Left lung (tissue), 10 donors: Measurements from ENCODE around the gene DIP2C. TPM values are rescaled to one million over a fixed set of nuclear protein-coding genes. Genes with fewer than 3 reads are reported as not detected.

Experiments
- ATAC-seq: fragments of 200-7000 bp; cut with Tn5 transposase; one replicate; pipeline ENCODE4 v1.9.1; 2020; ENCODE audit warnings: moderate library complexity
- DNase-seq, 4 donors: peaks; one replicate each; pipeline ENCODE4 v3.0.0-alpha.2; 2013 to 2020
- H3K27ac ChIP-seq, 2 donors: fragments of 200-600 bp; sonication (generic) in 1 of 2; one replicate each; pipeline versions ENCODE4 v1.5.0 to v1.8.0; 2020 to 2021
- H3K27me3 ChIP-seq, 2 donors: fragments of 200-600 bp; sonication (generic) in 1 of 2; one replicate each; pipeline versions ENCODE4 v1.5.0 to v1.8.0; 2020 to 2021
- H3K36me3 ChIP-seq, 2 donors: fragments of 200-600 bp; sonication (generic) in 1 of 2; one replicate each; pipeline versions ENCODE4 v1.5.0 to v1.8.0; 2020 to 2021
- H3K4me1 ChIP-seq, 2 donors: fragments of 200-600 bp; one replicate each; pipeline ENCODE4 v1.8.0; 2021
- H3K4me3 ChIP-seq, 2 donors: fragments of 200-600 bp; sonication (generic) in 1 of 2; one replicate each; pipeline versions ENCODE4 v1.5.0 to v1.8.0; 2020 to 2021; ENCODE audit warnings: mild to moderate bottlenecking in 1 of 2
- H3K9me3 ChIP-seq, 2 donors: fragments of 200-600 bp; sonication (generic) in 1 of 2; one replicate each; pipeline versions ENCODE4 v1.5.0 to v1.8.0; 2020 to 2021
- intact Hi-C, 2 donors: fragments of 100-400 bp; cut with DNase I; formaldehyde crosslinking; loops; one replicate each; pipeline versions ENCODE4 v1.11.2 to v1.14.2; 2022
- polyA plus RNA-seq, 6 donors: library from polyadenylated mRNA; unstranded; fragments of 120-200 nt; gene quantifications; one replicate each; pipeline ENCODE4 v1.2.1, GENCODE V29; 2013; ENCODE audit not compliant: insufficient read length in 6 of 6
- total RNA-seq, 2 donors: library from RNA; stranded (reverse); fragmentation: NEBNext Ultra II Directional; extraction: Animal tissue kit (Norgen Biotek cat#: 25700); gene quantifications; one replicate each; pipeline ENCODE4 v1.2.1, GENCODE V29; 2021
- TF ChIP-seq, protein P1 (sequence below), 2 donors: fragments of 200-600 bp; sonication (generic) in 1 of 2; IDR thresholded peaks; one replicate each; pipeline versions ENCODE4 v1.5.0 to v1.8.0; 2021; ENCODE audit warnings: antibody characterized with exemption in 2 of 2
- donor health status: DM: no; HTN: yes; CAD: no.
- donor health status: DM: no; HTN: no; CAD: no.

Gene DIP2C
- total and polyA plus RNA-seq, 8 donors = 10.5 to 22.5 (median 19.5) TPM

DNA sequence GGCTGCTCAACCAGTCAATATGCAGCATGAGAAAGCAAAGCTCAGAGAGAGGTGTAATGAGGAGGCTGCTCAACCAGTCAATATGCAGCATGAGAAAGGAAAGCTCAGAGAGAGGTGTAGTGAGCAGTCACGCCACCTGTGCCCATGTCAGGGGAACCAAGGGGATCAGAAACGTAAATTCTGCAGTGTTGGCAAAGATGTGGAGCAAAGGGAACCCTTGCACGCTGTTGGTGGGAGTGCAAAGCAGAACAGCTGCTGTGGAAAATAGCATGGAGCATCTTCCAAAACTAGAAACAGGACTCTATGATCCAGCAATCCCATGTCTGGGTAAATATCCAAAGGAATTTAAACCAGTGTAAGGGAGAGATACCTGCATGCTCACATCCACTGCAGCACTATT, 194.9 kb downstream of the DIP2C start:
- H3K9me3 ChIP-seq = no peaks in the 10 kb centered on the region
- no peaks in the 10 kb centered on the region for H3K27me3 ChIP-seq
- intact Hi-C loops = no loop called here
- DNase-seq (no peak), ATAC-seq (no peak)
- TF ChIP-seq, protein P1, sequence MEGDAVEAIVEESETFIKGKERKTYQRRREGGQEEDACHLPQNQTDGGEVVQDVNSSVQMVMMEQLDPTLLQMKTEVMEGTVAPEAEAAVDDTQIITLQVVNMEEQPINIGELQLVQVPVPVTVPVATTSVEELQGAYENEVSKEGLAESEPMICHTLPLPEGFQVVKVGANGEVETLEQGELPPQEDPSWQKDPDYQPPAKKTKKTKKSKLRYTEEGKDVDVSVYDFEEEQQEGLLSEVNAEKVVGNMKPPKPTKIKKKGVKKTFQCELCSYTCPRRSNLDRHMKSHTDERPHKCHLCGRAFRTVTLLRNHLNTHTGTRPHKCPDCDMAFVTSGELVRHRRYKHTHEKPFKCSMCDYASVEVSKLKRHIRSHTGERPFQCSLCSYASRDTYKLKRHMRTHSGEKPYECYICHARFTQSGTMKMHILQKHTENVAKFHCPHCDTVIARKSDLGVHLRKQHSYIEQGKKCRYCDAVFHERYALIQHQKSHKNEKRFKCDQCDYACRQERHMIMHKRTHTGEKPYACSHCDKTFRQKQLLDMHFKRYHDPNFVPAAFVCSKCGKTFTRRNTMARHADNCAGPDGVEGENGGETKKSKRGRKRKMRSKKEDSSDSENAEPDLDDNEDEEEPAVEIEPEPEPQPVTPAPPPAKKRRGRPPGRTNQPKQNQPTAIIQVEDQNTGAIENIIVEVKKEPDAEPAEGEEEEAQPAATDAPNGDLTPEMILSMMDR (IDR thresholded peaks at IDR 0.05) = no peak
- no peak overlapping the region for H3K4me3 ChIP-seq
- peaks cover 0 to 8% of the 10 kb centered on the region in 2 donors for H3K4me1 ChIP-seq
- no peak overlapping the region for H3K27ac ChIP-seq
- H3K36me3 ChIP-seq = no peaks in the 10 kb centered on the region

DNA sequence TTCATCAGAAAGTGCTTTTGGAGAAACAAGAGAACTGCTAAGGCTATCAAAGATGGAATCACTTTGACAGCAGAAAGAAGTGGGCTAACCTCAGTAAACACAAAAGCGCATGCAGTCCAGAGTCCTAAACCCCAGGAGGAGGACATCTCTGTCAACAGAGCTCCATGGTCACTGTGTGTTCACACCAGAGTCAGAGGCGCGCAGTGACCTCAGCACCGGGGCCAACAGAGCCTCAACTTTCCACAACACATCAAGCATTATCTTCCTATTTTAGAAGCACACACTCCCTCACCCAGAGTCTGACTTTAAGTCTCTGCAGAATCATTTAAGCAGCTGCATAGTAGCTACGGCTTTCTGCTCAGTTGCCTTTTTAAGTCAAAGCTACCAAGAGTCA, 195.3 kb downstream of the DIP2C start:
- Histone ChIP-seq H3K4me1 (peaks cover 0 to 8% of the 10 kb centered on the region in 2 donors), H3K27me3 (no peaks in the 10 kb centered on the region), H3K36me3 (no peaks in the 10 kb centered on the region), H3K9me3 (no peaks in the 10 kb centered on the region), H3K27ac (no peak overlapping the region), H3K4me3 (no peak overlapping the region)
- intact Hi-C loops = no loop called here
- no peak for ATAC-seq
- DNase-seq = no peak
- TF ChIP-seq, protein P1 (IDR thresholded peaks at IDR 0.05) = no peak

- intact Hi-C loops = no loop called here
- TF ChIP-seq, protein P1 (IDR thresholded peaks at IDR 0.05) = no peak
- H3K27me3 ChIP-seq = no peaks in the 10 kb centered on the region
- ATAC-seq = no peak
- H3K4me1 ChIP-seq = peaks cover 0 to 8% of the 10 kb centered on the region in 2 donors
- no peaks in the 10 kb centered on the region for H3K36me3 ChIP-seq
- H3K27ac ChIP-seq = no peak overlapping the region
- peak in 1 of 4 donors; percentile 49 for DNase-seq
- H3K9me3 ChIP-seq = no peaks in the 10 kb centered on the region
- H3K4me3 ChIP-seq = no peak overlapping the region
Measured at GRCh38 chr10:493391-494148, 195.9 kb downstream of the DIP2C start.

DNA sequence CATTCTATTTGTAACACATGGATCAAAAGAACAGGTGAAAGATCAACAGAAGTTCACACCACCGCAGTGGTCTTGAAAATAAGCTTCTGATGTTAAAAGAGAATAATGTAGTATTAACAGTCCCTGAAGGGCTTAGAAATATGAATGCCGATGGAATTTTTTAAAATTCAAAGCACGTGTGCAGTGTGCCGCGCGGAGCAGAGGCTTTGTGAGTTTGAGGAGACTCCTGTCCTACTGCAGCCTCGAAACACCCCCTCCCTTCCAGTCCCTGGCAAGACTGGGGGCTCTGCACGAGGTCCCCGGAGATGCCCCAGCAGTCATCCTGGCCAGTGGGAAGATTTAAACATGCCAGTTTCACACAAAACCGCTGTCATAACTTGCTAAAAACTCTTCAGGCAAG, 196.6 kb downstream of the DIP2C start:
- H3K27me3 ChIP-seq = no peaks in the 10 kb centered on the region
- no peak overlapping the region for H3K27ac ChIP-seq
- H3K9me3 ChIP-seq = no peaks in the 10 kb centered on the region
- peaks cover 0 to 8% of the 10 kb centered on the region in 2 donors for H3K4me1 ChIP-seq
- DNase-seq (no peak), ATAC-seq (no peak)
- H3K36me3 ChIP-seq = no peaks in the 10 kb centered on the region
- TF ChIP-seq, protein P1 (IDR thresholded peaks at IDR 0.05) = no peak
- no peak overlapping the region for H3K4me3 ChIP-seq
- intact Hi-C loops = no loop called here

GRCh38 chr10:491667-492424, 197.6 kb downstream of the DIP2C start:
- intact Hi-C loops = no loop called here
- Histone ChIP-seq H3K36me3 (no peaks in the 10 kb centered on the region), H3K4me1 (peaks cover 0 to 8% of the 10 kb centered on the region in 2 donors), H3K27ac (peak overlapping the region in 1 of 2 donors; percentile 41), H3K9me3 (no peaks in the 10 kb centered on the region), H3K4me3 (no peak overlapping the region), H3K27me3 (no peaks in the 10 kb centered on the region)
- no peak for ATAC-seq
- no peak for DNase-seq
- TF ChIP-seq, protein P1 (IDR thresholded peaks at IDR 0.05) = no peak
